ENCODE measurements around the gene UGT1A9.

UGT1A9 gene

DNA sequence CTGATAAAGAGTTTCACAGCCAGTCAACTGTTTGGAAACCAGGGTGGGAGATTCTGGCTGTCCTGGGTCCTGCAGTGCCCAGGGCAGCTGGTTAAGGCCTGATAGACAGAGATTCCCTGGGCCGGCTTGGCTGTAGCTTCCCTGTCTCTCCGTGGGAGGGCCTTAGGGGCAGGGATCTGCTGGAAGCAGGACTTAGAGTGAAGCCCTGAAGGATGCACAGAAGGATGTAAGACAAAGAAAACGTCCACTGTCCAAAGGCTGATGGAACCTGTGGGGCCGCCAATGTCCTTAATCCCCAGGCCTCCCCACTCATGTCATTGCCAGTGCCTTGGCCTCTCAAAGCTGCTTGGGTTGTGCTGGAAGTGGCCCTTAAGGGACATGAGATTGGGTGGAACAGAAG is 139.4 kb downstream of the UGT1A9 start:
- no peak for DNase-seq (ENCODE audit: low read depth)
- no peak overlapping the region for H3K4me3 ChIP-seq (ENCODE audit: low read depth, low read length)
- TF ChIP-seq, protein P1, sequence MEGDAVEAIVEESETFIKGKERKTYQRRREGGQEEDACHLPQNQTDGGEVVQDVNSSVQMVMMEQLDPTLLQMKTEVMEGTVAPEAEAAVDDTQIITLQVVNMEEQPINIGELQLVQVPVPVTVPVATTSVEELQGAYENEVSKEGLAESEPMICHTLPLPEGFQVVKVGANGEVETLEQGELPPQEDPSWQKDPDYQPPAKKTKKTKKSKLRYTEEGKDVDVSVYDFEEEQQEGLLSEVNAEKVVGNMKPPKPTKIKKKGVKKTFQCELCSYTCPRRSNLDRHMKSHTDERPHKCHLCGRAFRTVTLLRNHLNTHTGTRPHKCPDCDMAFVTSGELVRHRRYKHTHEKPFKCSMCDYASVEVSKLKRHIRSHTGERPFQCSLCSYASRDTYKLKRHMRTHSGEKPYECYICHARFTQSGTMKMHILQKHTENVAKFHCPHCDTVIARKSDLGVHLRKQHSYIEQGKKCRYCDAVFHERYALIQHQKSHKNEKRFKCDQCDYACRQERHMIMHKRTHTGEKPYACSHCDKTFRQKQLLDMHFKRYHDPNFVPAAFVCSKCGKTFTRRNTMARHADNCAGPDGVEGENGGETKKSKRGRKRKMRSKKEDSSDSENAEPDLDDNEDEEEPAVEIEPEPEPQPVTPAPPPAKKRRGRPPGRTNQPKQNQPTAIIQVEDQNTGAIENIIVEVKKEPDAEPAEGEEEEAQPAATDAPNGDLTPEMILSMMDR (conservative IDR thresholded peaks at IDR 0.05; ENCODE audit: low read depth, low read length), result no peak

DNA sequence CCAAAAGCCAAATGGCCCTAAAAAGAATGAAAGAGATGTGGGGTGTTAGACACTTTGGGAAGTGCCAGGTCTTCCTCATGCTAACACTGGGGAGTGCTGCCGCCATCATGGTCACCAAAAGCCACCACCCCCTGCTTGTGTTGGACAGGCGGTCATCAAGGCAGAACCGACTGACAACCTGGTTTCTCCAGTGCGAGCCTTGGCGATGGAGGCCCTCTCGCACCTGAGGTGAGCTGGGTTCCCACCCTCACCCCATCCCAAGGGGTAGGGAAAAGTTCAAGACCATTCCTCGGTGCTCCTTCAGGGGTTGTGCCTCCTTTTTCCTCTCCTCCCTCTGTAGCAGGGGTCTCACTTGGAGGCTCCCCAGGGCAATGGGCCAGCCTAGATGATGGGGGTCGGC is 140.0 kb downstream of the UGT1A9 start:
- no peak overlapping the region for H3K4me3 ChIP-seq (ENCODE audit: low read depth, low read length)
- TF ChIP-seq, protein P1 (conservative IDR thresholded peaks at IDR 0.05; ENCODE audit: low read depth, low read length), result no peak
- DNase-seq (ENCODE audit: low read depth), result no peak

DNA sequence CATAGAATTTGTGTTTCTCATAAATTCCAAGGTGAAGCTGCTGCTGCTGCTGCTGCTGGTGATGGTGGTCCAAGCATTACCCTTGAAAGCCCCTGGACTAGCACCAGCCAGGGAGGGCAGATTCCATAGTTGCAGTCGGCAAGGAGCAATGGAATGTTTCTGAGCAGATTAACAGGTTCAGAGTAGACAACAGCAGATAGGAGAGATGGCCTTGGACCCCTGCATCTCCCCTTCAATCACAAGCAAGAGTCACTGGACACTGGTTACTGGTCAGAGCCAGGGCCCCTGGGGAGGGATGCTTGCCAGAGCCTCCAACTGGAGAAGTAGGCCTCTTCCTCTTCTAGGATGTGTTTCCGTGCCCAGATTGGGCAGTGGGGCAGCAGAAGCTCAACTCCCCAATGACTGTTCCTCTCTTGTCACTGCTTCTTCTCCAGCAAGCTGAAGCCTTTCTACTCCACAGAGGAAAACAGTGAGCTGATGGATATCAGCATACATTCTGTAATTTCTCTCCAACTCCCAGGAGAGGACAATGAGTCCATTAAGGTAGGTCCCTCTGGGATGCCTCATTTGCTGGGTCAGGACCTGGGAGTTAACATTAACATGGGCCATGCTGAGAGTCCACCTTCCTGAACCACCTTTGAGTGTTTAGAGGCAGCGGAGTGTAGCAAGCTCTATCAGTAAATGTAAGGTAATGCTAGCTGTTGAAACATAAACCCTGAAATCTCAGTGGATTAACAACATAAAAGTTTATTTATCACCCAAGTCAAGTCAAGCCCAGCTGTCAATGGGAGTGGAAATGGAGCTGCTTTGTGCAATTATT is 141.7 kb downstream of the UGT1A9 start:
- TF ChIP-seq, protein P1 (conservative IDR thresholded peaks at IDR 0.05; ENCODE audit: low read depth, low read length), result no peak
- no peak for DNase-seq (ENCODE audit: low read depth)
- no peak overlapping the region for H3K4me3 ChIP-seq (ENCODE audit: low read depth, low read length)

DNA sequence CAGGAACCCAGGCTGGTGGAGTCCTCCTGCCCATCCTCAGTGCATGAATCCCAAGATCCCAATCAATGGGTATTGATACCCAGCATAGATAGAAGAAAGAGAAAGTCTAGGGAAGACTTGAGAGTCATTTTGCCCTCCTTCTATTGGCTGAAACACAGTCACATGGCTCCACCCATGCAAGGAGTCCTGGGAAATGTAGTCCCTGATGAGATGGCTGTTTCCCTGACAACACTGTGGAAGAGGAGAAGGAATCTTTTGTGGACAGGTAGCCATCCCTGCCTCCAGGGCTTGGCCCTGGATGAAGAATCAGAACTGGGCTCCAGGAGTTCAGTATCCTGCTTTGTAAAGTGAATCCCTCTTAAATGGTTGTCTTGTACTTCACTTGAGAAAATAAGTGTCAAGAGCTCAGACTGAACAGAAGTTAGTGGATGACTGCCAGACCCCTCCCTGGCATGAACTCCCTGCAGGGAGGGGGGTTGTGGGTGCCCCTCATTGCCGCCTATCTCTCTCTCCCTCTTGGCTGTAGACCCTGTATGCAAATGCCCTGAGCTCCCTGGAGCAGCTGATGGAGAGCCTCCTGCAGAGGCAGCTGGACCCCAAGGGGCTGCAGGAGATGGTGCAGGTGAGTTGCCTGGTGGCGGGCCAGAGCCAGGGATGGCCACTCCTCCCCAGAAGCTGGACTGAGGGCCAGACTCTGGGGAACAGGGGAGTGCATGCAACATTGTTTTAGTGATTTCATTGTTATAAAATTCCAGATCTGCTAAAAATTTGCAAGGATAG is 142.5 kb downstream of the UGT1A9 start:
- H3K4me3 ChIP-seq (ENCODE audit: low read depth, low read length), result no peak overlapping the region
- DNase-seq (ENCODE audit: low read depth), result peak; percentile 20
- TF ChIP-seq, protein P1 (conservative IDR thresholded peaks at IDR 0.05; ENCODE audit: low read depth, low read length), result no peak

DNA sequence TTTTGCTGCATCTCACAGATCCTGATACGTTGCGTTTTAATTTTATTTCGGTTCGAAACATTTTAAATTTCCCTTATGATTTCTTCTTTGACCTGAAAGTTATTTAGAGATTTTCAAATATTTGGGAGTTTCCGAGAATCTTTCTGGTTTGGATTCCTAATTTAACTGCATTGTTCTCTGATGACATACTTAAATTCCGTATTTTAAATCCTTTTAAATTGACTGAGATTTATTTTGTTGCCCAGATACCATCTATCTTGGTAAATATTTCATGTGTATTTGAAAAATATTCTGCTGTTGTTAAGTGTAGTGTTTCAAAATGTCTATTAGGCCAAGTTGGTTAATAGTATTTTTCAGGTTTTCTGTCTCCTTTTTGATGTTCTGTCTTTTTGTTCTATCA is 144.2 kb downstream of the UGT1A9 start:
- TF ChIP-seq, protein P1 (conservative IDR thresholded peaks at IDR 0.05; ENCODE audit: low read depth, low read length), result no peak
- no peak for DNase-seq (ENCODE audit: low read depth)

DNA sequence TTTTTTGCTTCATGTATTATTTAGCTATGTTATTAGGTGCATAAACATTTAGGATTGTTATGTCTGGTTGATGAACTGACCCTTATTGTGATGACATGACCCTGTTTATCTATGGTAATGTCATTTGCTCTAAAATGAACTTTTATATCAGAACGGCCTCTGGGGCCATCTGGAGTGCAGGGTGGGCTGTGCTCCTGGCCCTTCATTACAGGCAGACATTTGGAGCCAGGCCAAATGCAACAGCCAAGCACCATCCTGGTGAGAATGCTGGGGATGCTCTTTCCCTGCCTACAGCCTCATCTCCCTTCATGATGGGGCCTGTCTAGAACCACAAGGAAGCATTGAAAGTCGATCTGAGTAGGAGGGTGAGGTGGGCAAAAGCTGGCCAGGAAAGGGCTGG is 144.6 kb downstream of the UGT1A9 start:
- TF ChIP-seq, protein P1 (conservative IDR thresholded peaks at IDR 0.05; ENCODE audit: low read depth, low read length), result no peak

More for the DNA sequence above, 144.2 kb downstream of the UGT1A9 start:
- H3K4me3 ChIP-seq (ENCODE audit: low read depth, low read length), result no peak overlapping the region

More for the DNA sequence above, 144.6 kb downstream of the UGT1A9 start:
- no peak overlapping the region for H3K4me3 ChIP-seq (ENCODE audit: low read depth, low read length)
- DNase-seq (ENCODE audit: low read depth), result no peak
